ENCODE measurements around the gene CD244.

- TF ChIP-seq CTCF (IDR thresholded peaks at IDR 0.05; ENCODE audit: low read depth, low read length): no peak
- TF ChIP-seq EZH2phosphoT487 (IDR thresholded peaks at IDR 0.05; ENCODE audit: low read depth): no peak
Observed at GRCh38 chr1:160850541-160850940, 12.1 kb downstream of the CD244 start.

Measured in OCI-LY3 (cell line).